Esophagus muscularis mucosa (tissue), 4 donors: Measurements from ENCODE around the gene SLC6A16. TPM values are rescaled to one million over a fixed set of nuclear protein-coding genes. Genes with fewer than 3 reads are reported as not detected.
"Not testable (repeated sequence)": the region's sequence is repeated elsewhere in the genome, so short reads cannot be mapped to it uniquely, and the experiment has no call there.

Source experiments
- DNase-seq: peaks from one replicate; pipeline ENCODE4 v3.0.0-alpha.2; 2017; ENCODE audit errors: extremely low spot score
- H3K27ac ChIP-seq, 4 donors: fragments of 200-600 bp; sonication (generic); replicated peaks in 1 of 4; 1 replicate in 3 of 4; 2 replicates in 1 of 4; pipeline ENCODE4 v1.5.1; 2016 to 2019; ENCODE audit warnings: mild to moderate bottlenecking in 1 of 4
- H3K27me3 ChIP-seq, 4 donors: fragments of 200-600 bp; sonication (generic); one replicate each; pipeline versions ENCODE4 v1.5.1 to v1.6.0; 2016 to 2019
- H3K36me3 ChIP-seq, 4 donors: fragments of 200-600 bp; sonication (generic); one replicate each; pipeline ENCODE4 v1.5.1; 2016 to 2019
- H3K4me1 ChIP-seq, 4 donors: fragments of 200-600 bp; sonication (generic); one replicate each; pipeline ENCODE4 v1.5.1; 2016 to 2019
- H3K4me3 ChIP-seq, 4 donors: fragments of 200-600 bp; sonication (generic); 1 replicate in 2 of 4; 2 replicates in 2 of 4; pipeline ENCODE4 v1.5.1; 2016 to 2019; ENCODE audit warnings: mild to moderate bottlenecking in 4 of 4, moderate library complexity in 1 of 4
- H3K9me3 ChIP-seq, 4 donors: fragments of 200-600 bp; sonication (generic); 1 replicate in 3 of 4; 2 replicates in 1 of 4; pipeline ENCODE4 v1.5.1; 2016 to 2019
- CTCF ChIP-seq, 3 experiments: fragments of 200-600 bp in 2 of 3; fragments of 450-650 bp in 1 of 3; sonication (generic) in 2 of 3; IDR thresholded peaks; one replicate each; pipeline ENCODE4 v1.5.1; 2017 to 2019; ENCODE audit warnings: antibody characterized with exemption in 3 of 3, mild to moderate bottlenecking in 2 of 3, moderate library complexity in 1 of 3
- EP300 ChIP-seq: sonication (generic); formaldehyde crosslinking; IDR thresholded peaks from one replicate; pipeline ENCODE4 v1.6.1; 2017; ENCODE audit warnings: antibody characterized with exemption
- POLR2A ChIP-seq: fragments of 450-650 bp; IDR thresholded peaks from one replicate; pipeline ENCODE4 v1.6.1; 2017; ENCODE audit warnings: antibody characterized with exemption, moderate library complexity, mild to moderate bottlenecking, low read depth
- POLR2AphosphoS5 ChIP-seq, 2 donors: sonication (generic); formaldehyde crosslinking; IDR thresholded peaks; one replicate each; pipeline ENCODE4 v1.6.1; 2017; ENCODE audit warnings: antibody characterized with exemption in 2 of 2
- WGBS: methylation state at CpG from one replicate; pipeline ENCODE4 v1.1.5; 2018; 5-methylcytosine and 5-hydroxymethylcytosine counted together
- intact Hi-C: fragments of 100-400 bp; cut with DNase I; formaldehyde crosslinking; loops from one replicate; pipeline ENCODE4 v1.15.1; 2023
- total RNA-seq, 4 donors: library from RNA; depleted of rRNA; stranded (reverse); fragments of >200 nt; gene quantifications; one replicate each; pipeline versions ENCODE4 v1.1.0 to v1.2.1, GENCODE V29; 2016

SLC6A16 gene
- total RNA-seq, 4 donors from 2014 or later: 0.83 to 4.1 (median 2.5) TPM

- DNase-seq: no peak
- peaks cover 18 to 31% (median 24%) of the 10 kb centered on the region in 4 donors for H3K4me1 ChIP-seq
- H3K36me3 ChIP-seq: peaks cover 0 to 15% (median 2%) of the 10 kb centered on the region in 4 donors
- TF ChIP-seq CTCF (IDR thresholded peaks at IDR 0.05) (no peak), POLR2AphosphoS5 (IDR thresholded peaks at IDR 0.05) (peak in 1 of 2 donors; percentile 27), EP300 (no peak), POLR2A (no peak)
- H3K27ac ChIP-seq: peak within 1 kb of the TSS in 3 of 4 donors; percentile 20 to 47 (median 24)
- no peaks in the 10 kb centered on the region for H3K9me3 ChIP-seq
- WGBS: 69% methylated on average over 12 of the region's 13 CpGs
- H3K27me3 ChIP-seq: no peaks in the 10 kb centered on the region
- intact Hi-C loops: no loop called here
- peak within 1 kb of the TSS; percentile 17 to 48 (median 34) for H3K4me3 ChIP-seq
Measured at GRCh38 chr19:49335071-49335783, 10.2 kb upstream of the SLC6A16 start, which contains the start of gene CD37. Gene CD37, plus strand, starts transcription at chr19:49335406. Its CDS starts 135 bp downstream, at chr19:49335541.

- Histone ChIP-seq H3K9me3 (no peaks in the 10 kb centered on the region), H3K36me3 (peaks cover 0 to 17% (median 2%) of the 10 kb centered on the region in 4 donors), H3K4me1 (peaks cover 8 to 18% (median 10%) of the 10 kb centered on the region in 4 donors), H3K4me3 (no peak overlapping the region), H3K27me3 (no peaks in the 10 kb centered on the region), H3K27ac (no peak overlapping the region)
- no peak for DNase-seq
- 56% methylated on average over 7 of the region's 8 CpGs for WGBS
- TF ChIP-seq CTCF (IDR thresholded peaks at IDR 0.05) (no peak), POLR2A (no peak), EP300 (no peak), POLR2AphosphoS5 (IDR thresholded peaks at IDR 0.05) (no peak)
- intact Hi-C loops: no loop called here
Measured at GRCh38 chr19:49333811-49334288, 8.9 kb upstream of the SLC6A16 start.

- no peak overlapping the region for H3K27ac ChIP-seq
- DNase-seq: no peak
- H3K36me3 ChIP-seq: peaks cover 0 to 17% (median 2%) of the 10 kb centered on the region in 4 donors
- peaks cover 3 to 13% (median 5%) of the 10 kb centered on the region in 4 donors for H3K4me1 ChIP-seq
- no peaks in the 10 kb centered on the region for H3K9me3 ChIP-seq
- intact Hi-C loops: no loop called here
- no peaks in the 10 kb centered on the region for H3K27me3 ChIP-seq
- 69% methylated on average over 3 of the region's 3 CpGs for WGBS
- H3K4me3 ChIP-seq: no peak overlapping the region
- TF ChIP-seq EP300: no peak
- no peak for TF ChIP-seq CTCF (IDR thresholded peaks at IDR 0.05)
- no peak for TF ChIP-seq POLR2AphosphoS5 (IDR thresholded peaks at IDR 0.05)
- TF ChIP-seq POLR2A: no peak
Measured at GRCh38 chr19:49333418-49333805, 8.4 kb upstream of the SLC6A16 start.

GRCh38 chr19:49332691-49333417, 7.9 kb upstream of the SLC6A16 start:
- H3K36me3 ChIP-seq: peaks cover 0 to 17% (median 2%) of the 10 kb centered on the region in 4 donors
- intact Hi-C loops, H3K27me3 ChIP-seq, H3K4me3 ChIP-seq, H3K27ac ChIP-seq, H3K9me3 ChIP-seq, H3K4me1 ChIP-seq: not testable (repeated sequence)
- WGBS: 96% methylated on average over 13 of the region's 13 CpGs
- DNase-seq: peak; percentile 31

GRCh38 chr19:49331616-49332055, 6.6 kb upstream of the SLC6A16 start:
- H3K4me3 ChIP-seq: no peak overlapping the region
- intact Hi-C loops: no loop called here
- TF ChIP-seq POLR2A (no peak), EP300 (no peak), POLR2AphosphoS5 (IDR thresholded peaks at IDR 0.05) (no peak), CTCF (IDR thresholded peaks at IDR 0.05) (no peak)
- H3K27ac ChIP-seq: no peak overlapping the region
- peak; percentile 64 for DNase-seq
- no peaks in the 10 kb centered on the region for H3K9me3 ChIP-seq
- H3K4me1 ChIP-seq: peaks cover 0 to 7% (median 0%) of the 10 kb centered on the region in 4 donors
- peaks cover 0 to 17% (median 2%) of the 10 kb centered on the region in 4 donors for H3K36me3 ChIP-seq
- WGBS: 85% methylated on average over 2 of the region's 2 CpGs
- no peaks in the 10 kb centered on the region for H3K27me3 ChIP-seq

- DNase-seq: peak; percentile 42
- H3K9me3 ChIP-seq, H3K4me1 ChIP-seq, intact Hi-C loops, H3K27me3 ChIP-seq, H3K27ac ChIP-seq, H3K4me3 ChIP-seq: not testable (repeated sequence)
- WGBS: 92% methylated on average over 4 of the region's 4 CpGs
- H3K36me3 ChIP-seq: peaks cover 0 to 17% (median 2%) of the 10 kb centered on the region in 4 donors
Measured at GRCh38 chr19:49331187-49331586, 6.2 kb upstream of the SLC6A16 start.
